Testis (tissue), 3 donors: ENCODE data around the gene ZNF618. TPM values are rescaled to one million over a fixed set of nuclear protein-coding genes. Genes with fewer than 3 reads are reported as not detected.

ENCODE experiments used
- DNase-seq: peaks from one replicate; pipeline ENCODE4 v3.0.0-alpha.2; 2019
- H3K27ac ChIP-seq, 2 donors: fragments of 200-600 bp; sonication (generic); one replicate each; pipeline ENCODE4 v1.5.1; 2019
- H3K27me3 ChIP-seq: fragments of 200-600 bp; sonication (generic); one replicate; pipeline ENCODE4 v1.5.1; 2019
- H3K36me3 ChIP-seq: fragments of 200-600 bp; sonication (generic); one replicate; pipeline ENCODE4 v1.5.1; 2017; ENCODE audit warnings: low read depth; ENCODE audit errors: missing control alignments
- H3K4me1 ChIP-seq: fragments of 200-600 bp; sonication (generic); one replicate; pipeline ENCODE4 v1.5.1; 2019
- H3K4me3 ChIP-seq, 2 donors: fragments of 200-600 bp; sonication (generic); one replicate each; pipeline ENCODE4 v1.5.1; 2017 to 2019
- H3K9me3 ChIP-seq: fragments of 200-600 bp; sonication (generic); one replicate; pipeline ENCODE4 v1.5.1; 2017
- CTCF ChIP-seq, 3 experiments: fragments of 450-650 bp in 2 of 3; fragments of 200-600 bp in 1 of 3; sonication (generic) in 1 of 3; IDR thresholded peaks; one replicate each; pipeline ENCODE4 v1.5.1; 2016 to 2019; ENCODE audit warnings: antibody characterized with exemption in 3 of 3, mild to moderate bottlenecking in 2 of 3, moderate library complexity in 1 of 3
- POLR2A ChIP-seq: fragments of 450-650 bp; IDR thresholded peaks from one replicate; pipeline ENCODE4 v1.6.1; 2017; ENCODE audit warnings: antibody characterized with exemption, mild to moderate bottlenecking, moderate library complexity
- WGBS, 2 donors: methylation state at CpG; one replicate each; pipeline ENCODE4 v1.1.5; 2018; 5-methylcytosine and 5-hydroxymethylcytosine counted together
- intact Hi-C: fragments of 100-400 bp; cut with DNase I; formaldehyde crosslinking; loops from one replicate; pipeline ENCODE4 v1.15.1; 2023; ENCODE audit warnings: low total_unique reads
- polyA plus RNA-seq: library from polyadenylated mRNA; stranded (reverse); fragments of 350-450 nt; fragmentation: Illumina TruSeq; extraction: RNeasy Lipid Tissue Mini Kit (QIAGEN cat#74804); gene quantifications from one replicate; pipeline ENCODE4 v1.2.3, GENCODE V29; 2014; ENCODE audit warnings: low read depth, low replicate concordance; ENCODE audit not compliant: insufficient read depth
- total RNA-seq, 2 donors: library from RNA; depleted of rRNA; stranded (reverse); fragments of >200 nt; gene quantifications; one replicate each; pipeline ENCODE4 v1.2.3, GENCODE V29; 2016

The ZNF618 gene
- total and polyA plus RNA-seq, 3 donors from 2014 or later: 6.8 to 15.2 (median 14.6) TPM

- Histone ChIP-seq H3K27ac (no peak overlapping the region), H3K4me1 (no peaks in the 10 kb centered on the region), H3K9me3 (no peaks in the 10 kb centered on the region), H3K36me3 (no peaks in the 10 kb centered on the region), H3K27me3 (no peaks in the 10 kb centered on the region), H3K4me3 (no peak overlapping the region)
- DNase-seq: no peak
- TF ChIP-seq POLR2A: no peak
- no peak for TF ChIP-seq CTCF (IDR thresholded peaks at IDR 0.05)
- intact Hi-C loops: no loop called here
- WGBS, 2 donors: 95 to 96% methylated on average over 5 of the region's 5 CpGs
These were observed 149.7 kb downstream of the ZNF618 start for GRCh38 chr9:114025760-114026159.

GRCh38 chr9:114026335-114026734, 150.2 kb downstream of the ZNF618 start:
- no peak overlapping the region for H3K27ac ChIP-seq
- H3K4me3 ChIP-seq: no peak overlapping the region
- intact Hi-C loops: no loop called here
- H3K36me3 ChIP-seq: no peaks in the 10 kb centered on the region
- TF ChIP-seq CTCF (IDR thresholded peaks at IDR 0.05) (no peak), POLR2A (no peak)
- DNase-seq: no peak
- H3K27me3 ChIP-seq: no peaks in the 10 kb centered on the region
- 82 to 94% methylated on average over 4 of the region's 4 CpGs for WGBS, 2 donors
- H3K4me1 ChIP-seq: no peaks in the 10 kb centered on the region
- no peaks in the 10 kb centered on the region for H3K9me3 ChIP-seq

GRCh38 chr9:114027159-114027862, 151.2 kb downstream of the ZNF618 start:
- no peaks in the 10 kb centered on the region for H3K36me3 ChIP-seq
- no peak for DNase-seq
- no peaks in the 10 kb centered on the region for H3K27me3 ChIP-seq
- no peak overlapping the region for H3K4me3 ChIP-seq
- H3K9me3 ChIP-seq: no peaks in the 10 kb centered on the region
- no peaks in the 10 kb centered on the region for H3K4me1 ChIP-seq
- intact Hi-C loops: no loop called here
- no peak overlapping the region for H3K27ac ChIP-seq
- WGBS, 2 donors: 86 to 94% methylated on average over 9 to 13 of the region's 13 CpGs
- TF ChIP-seq POLR2A (no peak), CTCF (IDR thresholded peaks at IDR 0.05) (no peak)

- H3K27me3 ChIP-seq: no peaks in the 10 kb centered on the region
- H3K4me3 ChIP-seq: no peak overlapping the region
- TF ChIP-seq POLR2A (no peak), CTCF (IDR thresholded peaks at IDR 0.05) (no peak)
- WGBS, 2 donors: 70 to 100% methylated on average over 2 to 4 of the region's 4 CpGs
- DNase-seq: no peak
- H3K27ac ChIP-seq: no peak overlapping the region
- intact Hi-C loops: no loop called here
- H3K9me3 ChIP-seq: no peaks in the 10 kb centered on the region
- H3K36me3 ChIP-seq: no peaks in the 10 kb centered on the region
- H3K4me1 ChIP-seq: no peaks in the 10 kb centered on the region
These were observed 151.9 kb downstream of the ZNF618 start for GRCh38 chr9:114027863-114028465.

GRCh38 chr9:114028646-114029045, 152.5 kb downstream of the ZNF618 start:
- no peak for TF ChIP-seq POLR2A
- TF ChIP-seq CTCF (IDR thresholded peaks at IDR 0.05): no peak
- Histone ChIP-seq H3K9me3 (no peaks in the 10 kb centered on the region), H3K27me3 (no peaks in the 10 kb centered on the region), H3K27ac (no peak overlapping the region), H3K4me1 (no peaks in the 10 kb centered on the region), H3K36me3 (no peaks in the 10 kb centered on the region), H3K4me3 (no peak overlapping the region)
- WGBS, 2 donors: 94 to 96% methylated on average over 15 to 22 of the region's 22 CpGs
- intact Hi-C loops: no loop called here
- no peak for DNase-seq
